BLaER1 (cell line): ENCODE measurements around the gene TMPRSS5.
"Not testable (repeated sequence)": the region's sequence is repeated elsewhere in the genome, so short reads cannot be mapped to it uniquely, and the experiment has no call there.

Experiments
- H3K27ac ChIP-seq: shearing (Covaris generic); formaldehyde crosslinking; 2 replicates; pipeline ENCODE4 v1.8.1; 2022
- H3K27me3 ChIP-seq: shearing (Covaris generic); formaldehyde crosslinking; 2 replicates; pipeline ENCODE4 v1.8.1; 2022
- H3K36me3 ChIP-seq: shearing (Covaris generic); formaldehyde crosslinking; 2 replicates; pipeline ENCODE4 v1.8.1; 2022
- H3K4me1 ChIP-seq: shearing (Covaris generic); formaldehyde crosslinking; 2 replicates; pipeline ENCODE4 v1.8.1; 2022
- H3K4me2 ChIP-seq: shearing (Covaris generic); formaldehyde crosslinking; 2 replicates; pipeline ENCODE4 v1.8.1; 2022
- H3K4me3 ChIP-seq: shearing (Covaris generic); formaldehyde crosslinking; 2 replicates; pipeline ENCODE4 v1.8.1; 2022
- H3K9ac ChIP-seq: shearing (Covaris generic); formaldehyde crosslinking; 2 replicates; pipeline ENCODE4 v1.8.1; 2022
- H3K9me3 ChIP-seq: shearing (Covaris generic); formaldehyde crosslinking; 2 replicates; pipeline ENCODE4 v1.8.1; 2022
- H4K20me1 ChIP-seq: shearing (Covaris generic); formaldehyde crosslinking; 2 replicates; pipeline ENCODE4 v1.8.1; 2022
- Cebpa-rat ChIP-seq: shearing (Covaris generic); IDR thresholded peaks from 2 replicates; pipeline ENCODE4 v1.8.1; 2022

The TMPRSS5 gene

GRCh38 chr11:113684496-113684895, 21.6 kb downstream of the TMPRSS5 start:
- Histone ChIP-seq H3K9ac (no peak overlapping the region), H3K27ac (no peak overlapping the region), H3K4me2 (no peak overlapping the region), H3K27me3 (no peaks in the 10 kb centered on the region), H3K4me3 (no peak overlapping the region), H4K20me1 (no peaks in the 10 kb centered on the region), H3K36me3 (no peaks in the 10 kb centered on the region), H3K4me1 (0 out of 2 replicates have a peak, but pooled peaks cover 8% of the 10 kb centered on the region), H3K9me3 (no peaks in the 10 kb centered on the region)
- no peak for TF ChIP-seq Cebpa-rat

GRCh38 chr11:113683481-113684046, 22.5 kb downstream of the TMPRSS5 start:
- H3K9me3 ChIP-seq = no peaks in the 10 kb centered on the region
- TF ChIP-seq Cebpa-rat = no peak
- no peaks in the 10 kb centered on the region for H3K36me3 ChIP-seq
- no peak overlapping the region for H3K4me2 ChIP-seq
- H4K20me1 ChIP-seq = no peaks in the 10 kb centered on the region
- no peak overlapping the region for H3K9ac ChIP-seq
- H3K4me1 ChIP-seq = 0 out of 2 replicates have a peak, but pooled peaks cover 8% of the 10 kb centered on the region
- no peak overlapping the region for H3K27ac ChIP-seq
- no peaks in the 10 kb centered on the region for H3K27me3 ChIP-seq
- no peak overlapping the region for H3K4me3 ChIP-seq

- H3K27ac ChIP-seq = no peak overlapping the region
- no peak for TF ChIP-seq Cebpa-rat
- no peaks in the 10 kb centered on the region for H4K20me1 ChIP-seq
- H3K9me3 ChIP-seq = no peaks in the 10 kb centered on the region
- no peaks in the 10 kb centered on the region for H3K4me1 ChIP-seq
- H3K9ac ChIP-seq = no peak overlapping the region
- no peaks in the 10 kb centered on the region for H3K36me3 ChIP-seq
- H3K27me3 ChIP-seq = no peaks in the 10 kb centered on the region
- H3K4me2 ChIP-seq = no peak overlapping the region
- H3K4me3 ChIP-seq = no peak overlapping the region
These were observed 24.2 kb downstream of the TMPRSS5 start for GRCh38 chr11:113681711-113682413.

- Histone ChIP-seq H3K27ac (no peak overlapping the region), H3K36me3 (no peaks in the 10 kb centered on the region), H3K4me2 (no peak overlapping the region), H3K4me1 (peaks cover 4% of the 10 kb centered on the region), H3K4me3 (no peak overlapping the region), H3K9me3 (no peaks in the 10 kb centered on the region), H3K27me3 (no peaks in the 10 kb centered on the region), H3K9ac (no peak overlapping the region), H4K20me1 (no peaks in the 10 kb centered on the region)
- no peak for TF ChIP-seq Cebpa-rat
These were observed 24.8 kb downstream of the TMPRSS5 start for GRCh38 chr11:113681282-113681681.

GRCh38 chr11:113677685-113678084, 28.4 kb downstream of the TMPRSS5 start:
- no peak overlapping the region for H3K9ac ChIP-seq
- no peak for TF ChIP-seq Cebpa-rat
- H3K4me3 ChIP-seq = no peak overlapping the region
- no peaks in the 10 kb centered on the region for H4K20me1 ChIP-seq
- H3K36me3 ChIP-seq = no peaks in the 10 kb centered on the region
- H3K4me1 ChIP-seq = peaks cover 40% of the 10 kb centered on the region
- no peaks in the 10 kb centered on the region for H3K27me3 ChIP-seq
- H3K9me3 ChIP-seq = no peaks in the 10 kb centered on the region
- H3K27ac ChIP-seq = no peak overlapping the region
- no peak overlapping the region for H3K4me2 ChIP-seq

- no peak for TF ChIP-seq Cebpa-rat
- H3K27me3 ChIP-seq = no peaks in the 10 kb centered on the region
- H3K4me3 ChIP-seq = no peak overlapping the region
These were observed 30.5 kb downstream of the TMPRSS5 start for GRCh38 chr11:113675565-113675964.

GRCh38 chr11:113675003-113675561, 31.0 kb downstream of the TMPRSS5 start:
- Histone ChIP-seq H4K20me1 (no peaks in the 10 kb centered on the region), H3K36me3 (no peaks in the 10 kb centered on the region), H3K27ac (no peak overlapping the region; the same call in 1 of the 2 replicates), H3K4me3 (no peak overlapping the region), H3K4me2 (peak overlapping the region; percentile 64), H3K9me3 (no peaks in the 10 kb centered on the region), H3K9ac (peak overlapping the region; percentile 35; the same call in 1 of the 2 replicates), H3K27me3 (no peaks in the 10 kb centered on the region), H3K4me1 (peaks cover 41% of the 10 kb centered on the region)
- no peak for TF ChIP-seq Cebpa-rat

More at GRCh38 chr11:113675565-113675964, 30.5 kb downstream of the TMPRSS5 start:
- Histone ChIP-seq H3K4me1 (peaks cover 41% of the 10 kb centered on the region), H3K9me3 (no peaks in the 10 kb centered on the region), H3K27ac (peak overlapping the region; percentile 38; the same call in 1 of the 2 replicates), H3K9ac (peak overlapping the region; percentile 6; the same call in 1 of the 2 replicates), H3K4me2 (peak overlapping the region; percentile 64), H3K36me3 (no peaks in the 10 kb centered on the region), H4K20me1 (no peaks in the 10 kb centered on the region)

- no peaks in the 10 kb centered on the region for H4K20me1 ChIP-seq
- H3K4me2 ChIP-seq = peak overlapping the region; percentile 64; the same call in 1 of the 2 replicates
- H3K9ac ChIP-seq = no peak overlapping the region
- no peaks in the 10 kb centered on the region for H3K36me3 ChIP-seq
- H3K27me3 ChIP-seq = no peaks in the 10 kb centered on the region
- TF ChIP-seq Cebpa-rat = no peak
- H3K27ac ChIP-seq = no peak overlapping the region
- H3K4me1 ChIP-seq = peaks cover 41% of the 10 kb centered on the region
- H3K9me3 ChIP-seq = no peaks in the 10 kb centered on the region
- no peak overlapping the region for H3K4me3 ChIP-seq
These were observed 31.8 kb downstream of the TMPRSS5 start for GRCh38 chr11:113674397-113674685.

GRCh38 chr11:113673550-113674396, 32.3 kb downstream of the TMPRSS5 start:
- Histone ChIP-seq H3K4me1 (peaks cover 41% of the 10 kb centered on the region), H3K9me3 (no peaks in the 10 kb centered on the region), H3K4me2 (peak overlapping the region; percentile 39), H3K27me3 (no peaks in the 10 kb centered on the region), H3K27ac (no peak overlapping the region), H3K9ac (0 out of 2 replicates have a peak overlapping the region, but pooled peaks have one; percentile 29), H3K4me3 (no peak overlapping the region), H4K20me1 (no peaks in the 10 kb centered on the region), H3K36me3 (no peaks in the 10 kb centered on the region)
- no peak for TF ChIP-seq Cebpa-rat

- H3K4me2 ChIP-seq, H3K27me3 ChIP-seq, H3K36me3 ChIP-seq, H3K4me3 ChIP-seq, H4K20me1 ChIP-seq, H3K9me3 ChIP-seq, H3K9ac ChIP-seq, H3K27ac ChIP-seq: not testable (repeated sequence)
- peaks cover 41% of the 10 kb centered on the region for H3K4me1 ChIP-seq
These were observed 34.2 kb downstream of the TMPRSS5 start for GRCh38 chr11:113671914-113672313.
